Fibroblast of mammary gland (primary cell): Measurements from ENCODE around the gene ZNF670.
"Not testable (repeated sequence)": the region's sequence is repeated elsewhere in the genome, so short reads cannot be mapped to it uniquely, and the experiment has no call there.

Source experiments
- DNase-seq: peaks from one replicate; pipeline ENCODE4 v3.0.0-alpha.2; 2010; ENCODE audit warnings: low read depth
- H3K4me3 ChIP-seq: 2 replicates; pipeline ENCODE4 v1.5.1; 2011; ENCODE audit warnings: low read depth, mild to moderate bottlenecking, low read length, moderate library complexity; ENCODE audit not compliant: control insufficient read depth
- TF ChIP-seq, protein P1 (sequence below): conservative IDR thresholded peaks from 2 replicates; pipeline ENCODE4 v1.5.1; 2011; ENCODE audit warnings: low read depth, low read length, inconsistent platforms; ENCODE audit not compliant: control insufficient read depth, insufficient read depth

Gene ZNF670

DNA sequence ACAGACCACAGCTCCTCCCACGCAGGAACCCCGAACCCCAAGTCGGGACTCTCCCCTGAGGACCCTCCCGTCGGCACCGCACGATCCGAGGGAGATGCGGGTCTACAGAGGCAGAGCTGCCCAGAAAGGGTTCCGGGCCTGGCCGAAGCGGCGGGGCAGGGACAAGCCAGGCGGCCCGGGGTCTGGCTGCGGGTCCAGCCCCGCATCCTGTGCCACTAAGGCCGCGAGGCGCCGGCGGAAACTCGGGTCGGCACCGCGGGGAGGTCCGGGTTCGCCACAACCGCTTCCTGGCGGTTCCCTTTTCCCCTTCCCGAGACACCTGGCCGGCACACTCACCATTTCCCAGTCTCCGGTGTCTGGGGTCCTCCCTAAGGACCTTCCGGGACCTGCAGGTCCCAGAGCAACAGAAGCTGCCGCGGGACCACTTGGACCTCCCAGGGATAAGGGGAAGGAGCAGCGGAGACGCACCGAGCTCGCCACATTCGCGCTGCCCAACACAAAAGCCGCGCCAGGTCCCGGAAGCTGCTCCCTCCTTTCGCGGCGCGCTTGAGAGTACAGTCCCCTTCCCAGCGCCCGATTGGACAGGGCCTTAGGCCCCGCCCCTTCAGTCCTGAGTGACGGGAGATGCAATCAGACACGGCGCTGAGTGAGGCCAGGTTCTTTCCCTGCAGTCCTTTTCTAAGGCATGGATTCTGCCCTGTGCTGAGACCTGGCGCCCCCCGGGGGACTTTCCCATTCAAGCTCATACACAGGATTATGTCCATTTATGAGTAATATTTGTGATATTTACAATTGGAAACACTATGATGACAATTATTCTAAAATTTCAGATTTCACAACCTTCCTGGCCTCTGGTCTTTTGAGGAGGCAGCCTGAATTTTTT lies at the start of gene ZNF670:
Gene ZNF670 (minus strand): TSS at position 554 of the 883 bp plus-strand sequence. CDS start 215 bp downstream, at position 339.
- peak; percentile 93 for DNase-seq
- TF ChIP-seq, protein P1, sequence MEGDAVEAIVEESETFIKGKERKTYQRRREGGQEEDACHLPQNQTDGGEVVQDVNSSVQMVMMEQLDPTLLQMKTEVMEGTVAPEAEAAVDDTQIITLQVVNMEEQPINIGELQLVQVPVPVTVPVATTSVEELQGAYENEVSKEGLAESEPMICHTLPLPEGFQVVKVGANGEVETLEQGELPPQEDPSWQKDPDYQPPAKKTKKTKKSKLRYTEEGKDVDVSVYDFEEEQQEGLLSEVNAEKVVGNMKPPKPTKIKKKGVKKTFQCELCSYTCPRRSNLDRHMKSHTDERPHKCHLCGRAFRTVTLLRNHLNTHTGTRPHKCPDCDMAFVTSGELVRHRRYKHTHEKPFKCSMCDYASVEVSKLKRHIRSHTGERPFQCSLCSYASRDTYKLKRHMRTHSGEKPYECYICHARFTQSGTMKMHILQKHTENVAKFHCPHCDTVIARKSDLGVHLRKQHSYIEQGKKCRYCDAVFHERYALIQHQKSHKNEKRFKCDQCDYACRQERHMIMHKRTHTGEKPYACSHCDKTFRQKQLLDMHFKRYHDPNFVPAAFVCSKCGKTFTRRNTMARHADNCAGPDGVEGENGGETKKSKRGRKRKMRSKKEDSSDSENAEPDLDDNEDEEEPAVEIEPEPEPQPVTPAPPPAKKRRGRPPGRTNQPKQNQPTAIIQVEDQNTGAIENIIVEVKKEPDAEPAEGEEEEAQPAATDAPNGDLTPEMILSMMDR: no peak
- H3K4me3 ChIP-seq: peak within 1 kb of the TSS; percentile 92

DNA sequence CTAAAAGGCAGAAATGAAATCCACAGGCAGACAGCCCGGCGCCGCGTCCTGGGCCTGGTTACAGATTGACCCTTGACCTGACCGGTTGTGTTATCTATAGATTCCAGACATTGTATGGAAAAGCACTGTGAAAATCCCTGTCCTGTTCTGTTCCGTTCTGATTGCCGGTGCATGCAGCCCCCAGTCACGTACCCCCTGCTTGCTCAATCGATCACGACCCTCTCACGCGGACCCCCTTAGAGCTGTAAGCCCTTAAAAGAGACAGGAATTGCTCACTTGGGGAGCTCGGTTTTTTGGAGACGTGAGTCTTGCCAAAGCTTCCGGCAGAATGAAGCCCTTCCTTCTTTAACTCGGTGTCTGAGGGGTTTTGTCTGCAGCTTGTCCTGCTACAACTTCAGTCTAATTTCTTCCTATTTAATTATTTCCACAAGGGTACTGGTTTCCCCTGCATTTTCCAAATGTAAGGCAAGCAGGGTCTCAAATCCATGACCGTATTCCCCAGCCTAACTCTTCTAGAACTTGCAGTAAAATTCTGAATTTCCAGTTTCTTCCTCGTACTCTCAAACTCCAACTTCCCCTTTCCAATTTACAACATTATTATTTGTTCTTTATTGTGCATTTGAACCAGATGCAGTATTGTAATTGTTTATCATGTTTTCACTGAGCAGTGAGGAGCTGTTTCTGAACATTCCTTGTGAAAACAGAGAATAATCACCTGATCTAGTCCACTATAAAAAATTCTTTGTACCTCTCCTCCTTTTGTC lies 49.1 kb upstream of the ZNF670 start:
- not testable (repeated sequence) for DNase-seq
- H3K4me3 ChIP-seq: peak overlapping the region; percentile 1

DNA sequence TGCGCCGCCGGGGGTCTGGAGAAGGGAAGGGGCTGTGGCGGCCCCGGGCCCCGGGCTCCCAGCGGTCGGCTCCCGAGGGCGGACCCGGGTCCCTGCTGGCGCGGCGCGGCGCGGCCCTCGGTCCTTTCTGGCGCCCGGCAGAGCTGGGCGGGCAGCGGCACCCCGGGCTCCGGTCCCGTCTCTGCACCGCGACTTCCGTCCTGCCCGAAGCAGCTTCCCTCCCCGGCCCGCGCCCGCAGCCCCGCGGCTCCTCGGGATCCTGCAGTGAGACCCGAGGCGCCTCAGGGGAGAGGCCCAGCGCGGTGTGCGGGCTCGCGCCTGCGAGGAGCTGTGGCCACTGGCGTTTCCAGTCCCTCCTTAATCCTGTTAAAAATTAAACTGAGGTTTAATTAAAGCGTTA lies 48.0 kb upstream of the ZNF670 start:
- DNase-seq, H3K4me3 ChIP-seq: not testable (repeated sequence)

DNA sequence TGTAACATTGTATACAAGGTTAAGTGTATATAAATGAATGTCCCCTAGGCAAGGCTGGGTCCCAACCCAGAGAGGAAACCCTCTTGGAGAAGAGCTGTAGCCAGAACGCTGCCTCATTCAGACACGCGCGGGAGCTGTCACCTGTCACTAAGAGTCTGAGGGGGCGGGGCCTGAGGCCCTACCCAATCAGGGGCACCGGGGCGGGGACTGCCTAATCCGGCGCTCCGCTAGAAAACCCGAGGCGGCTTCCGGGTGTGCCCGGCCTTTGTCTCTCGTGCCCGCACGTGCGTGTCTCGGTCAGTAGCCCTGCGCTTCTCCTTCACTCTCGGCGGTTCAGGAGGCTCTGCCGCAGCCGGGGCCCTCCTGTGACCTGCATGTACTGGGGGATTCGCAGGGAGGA lies 47.6 kb upstream of the ZNF670 start:
- DNase-seq, H3K4me3 ChIP-seq: not testable (repeated sequence)

DNA sequence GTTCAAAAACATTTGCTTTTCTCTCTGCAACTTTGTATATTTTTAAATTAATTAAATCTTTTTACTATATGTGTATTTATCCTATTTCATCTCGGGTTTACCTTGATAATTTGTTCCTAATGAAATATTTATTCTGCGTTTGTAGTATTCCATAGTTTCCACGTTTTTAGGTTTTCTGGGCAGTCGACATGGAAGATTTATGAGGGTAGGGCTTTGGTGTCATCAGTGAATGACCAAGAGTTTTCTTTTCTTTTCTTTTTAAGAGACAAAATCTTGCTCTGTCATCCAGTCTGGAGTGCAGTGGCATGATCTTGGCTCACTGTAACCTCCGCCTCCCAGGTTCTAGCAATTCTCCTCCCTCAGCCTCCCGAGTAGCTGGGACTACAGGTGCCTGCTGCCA lies 42.8 kb upstream of the ZNF670 start:
- DNase-seq: no peak
- H3K4me3 ChIP-seq: no peak overlapping the region
- TF ChIP-seq, protein P1: no peak

DNA sequence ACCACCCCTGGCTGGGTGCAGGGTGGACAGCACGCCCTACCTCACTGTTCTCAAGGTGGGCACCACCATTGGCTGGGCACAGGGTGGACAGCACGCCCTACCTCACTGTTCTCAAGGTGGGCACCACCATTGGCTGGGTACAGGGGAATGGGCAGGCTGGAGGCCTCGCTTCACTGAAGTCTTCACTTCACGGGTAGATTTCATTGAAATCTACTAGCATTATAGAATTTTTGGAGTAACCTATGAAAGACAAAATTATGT lies 41.7 kb upstream of the ZNF670 start:
- DNase-seq, H3K4me3 ChIP-seq: not testable (repeated sequence)

DNA sequence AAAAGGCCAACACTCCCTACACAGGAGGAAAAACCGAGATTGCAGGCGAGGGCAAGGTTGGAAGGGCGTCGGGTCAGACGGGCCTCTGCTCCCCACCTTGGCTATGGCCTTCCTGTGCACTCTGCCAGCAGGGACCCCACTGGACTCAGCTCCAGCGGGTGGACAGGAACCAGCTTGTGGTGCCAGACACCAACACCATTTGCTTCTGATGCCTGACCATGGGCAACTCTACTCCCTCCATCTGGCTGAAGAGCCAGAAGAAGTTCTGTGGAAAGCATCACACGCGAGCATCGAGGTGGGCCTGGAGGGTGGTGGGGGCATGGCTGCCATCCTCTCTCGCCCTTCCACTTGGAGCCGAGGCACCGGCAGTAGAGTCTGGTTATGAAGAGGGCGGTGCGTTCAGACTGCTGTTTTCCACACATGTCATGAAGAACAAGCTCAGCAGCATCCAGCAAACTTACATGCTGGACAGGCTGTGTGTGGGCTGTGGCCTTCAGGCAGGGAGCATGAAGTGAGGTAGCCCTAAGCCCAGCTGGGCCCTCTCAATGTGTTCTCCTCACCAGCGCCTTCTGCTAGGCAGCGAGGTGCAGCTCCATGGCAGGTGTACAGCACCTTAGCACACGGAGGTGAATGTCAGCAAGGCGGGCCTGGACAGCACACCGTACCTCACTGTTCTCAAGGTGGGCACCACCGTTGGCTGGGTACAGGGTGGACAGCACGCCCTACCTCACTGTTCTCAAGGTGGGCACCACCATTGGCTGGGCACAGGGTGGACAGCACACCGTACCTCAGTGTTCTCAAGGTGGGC lies 41.2 kb upstream of the ZNF670 start:
- no peak overlapping the region for H3K4me3 ChIP-seq
- TF ChIP-seq, protein P1: no peak
- no peak for DNase-seq

DNA sequence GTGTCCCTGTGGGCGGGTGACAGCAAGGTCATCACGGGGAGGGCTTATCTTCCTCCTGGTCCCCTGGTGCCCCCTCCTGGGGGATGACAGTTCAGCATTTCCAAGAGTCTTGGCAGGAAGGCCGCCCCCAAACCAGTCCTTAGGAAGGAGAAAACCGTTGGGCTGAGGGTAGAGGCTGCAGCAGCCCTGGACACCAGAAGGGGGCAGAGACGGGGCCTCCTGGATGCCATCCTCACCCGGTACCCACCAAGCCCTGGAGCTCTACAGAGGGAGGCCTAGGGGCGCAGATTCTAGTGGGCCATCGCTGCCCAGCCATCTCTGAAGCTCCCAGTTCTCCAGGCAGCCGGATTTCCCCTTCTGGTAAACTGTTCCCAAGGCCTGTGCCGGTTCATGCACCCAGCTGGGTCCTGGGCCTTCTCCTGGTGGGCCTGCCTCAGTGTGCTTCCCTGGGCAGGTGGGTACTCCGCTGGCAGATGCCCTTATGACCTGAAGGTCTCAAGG lies 40.4 kb upstream of the ZNF670 start:
- no peak overlapping the region for H3K4me3 ChIP-seq
- peak; percentile 39 for DNase-seq
- TF ChIP-seq, protein P1: peak; percentile 28
